PFSK-1 (cell line): Measurements from ENCODE around the gene DOCK9.

ENCODE experiments used
- POLR2AphosphoS5 ChIP-seq: IDR thresholded peaks from 2 replicates; pipeline ENCODE4 v1.6.1; 2012; ENCODE audit warnings: low read depth, mild to moderate bottlenecking, control low read depth, low read length, moderate library complexity
- TF ChIP-seq, protein P1 (sequence below), 2 experiments: IDR thresholded peaks; 2 replicates each; pipeline versions ENCODE4 v1.6.1 to v1.8.0; 2011 to 2012; ENCODE audit warnings: low read depth in 2 of 2, low read length in 2 of 2, control low read depth in 1 of 2, inconsistent platforms in 1 of 2, mild to moderate bottlenecking in 1 of 2, moderate library complexity in 1 of 2; ENCODE audit not compliant: insufficient read depth in 1 of 2

DNA sequence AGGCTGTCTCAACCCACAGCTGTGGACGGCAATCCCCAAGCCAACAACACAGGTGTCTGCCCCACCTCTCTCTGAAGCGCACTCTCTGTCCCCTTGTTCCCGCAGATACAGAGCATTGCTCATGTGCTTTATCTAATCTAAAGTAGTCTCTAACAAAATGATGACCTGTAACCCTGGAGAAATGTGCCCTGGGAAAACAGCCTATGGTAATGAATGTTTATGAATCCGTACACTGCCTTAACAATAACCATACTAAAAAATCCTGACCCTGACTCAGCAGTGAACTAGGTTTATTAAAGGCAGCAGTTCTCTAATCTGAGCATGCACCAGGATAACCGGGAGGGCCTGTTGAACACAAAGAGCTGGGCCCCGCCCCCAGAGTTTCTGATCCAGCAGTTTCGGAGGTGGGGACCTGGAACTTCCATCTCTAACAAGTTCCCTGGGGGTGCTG lies 174.7 kb downstream of the DOCK9 start:
- TF ChIP-seq, protein P1, sequence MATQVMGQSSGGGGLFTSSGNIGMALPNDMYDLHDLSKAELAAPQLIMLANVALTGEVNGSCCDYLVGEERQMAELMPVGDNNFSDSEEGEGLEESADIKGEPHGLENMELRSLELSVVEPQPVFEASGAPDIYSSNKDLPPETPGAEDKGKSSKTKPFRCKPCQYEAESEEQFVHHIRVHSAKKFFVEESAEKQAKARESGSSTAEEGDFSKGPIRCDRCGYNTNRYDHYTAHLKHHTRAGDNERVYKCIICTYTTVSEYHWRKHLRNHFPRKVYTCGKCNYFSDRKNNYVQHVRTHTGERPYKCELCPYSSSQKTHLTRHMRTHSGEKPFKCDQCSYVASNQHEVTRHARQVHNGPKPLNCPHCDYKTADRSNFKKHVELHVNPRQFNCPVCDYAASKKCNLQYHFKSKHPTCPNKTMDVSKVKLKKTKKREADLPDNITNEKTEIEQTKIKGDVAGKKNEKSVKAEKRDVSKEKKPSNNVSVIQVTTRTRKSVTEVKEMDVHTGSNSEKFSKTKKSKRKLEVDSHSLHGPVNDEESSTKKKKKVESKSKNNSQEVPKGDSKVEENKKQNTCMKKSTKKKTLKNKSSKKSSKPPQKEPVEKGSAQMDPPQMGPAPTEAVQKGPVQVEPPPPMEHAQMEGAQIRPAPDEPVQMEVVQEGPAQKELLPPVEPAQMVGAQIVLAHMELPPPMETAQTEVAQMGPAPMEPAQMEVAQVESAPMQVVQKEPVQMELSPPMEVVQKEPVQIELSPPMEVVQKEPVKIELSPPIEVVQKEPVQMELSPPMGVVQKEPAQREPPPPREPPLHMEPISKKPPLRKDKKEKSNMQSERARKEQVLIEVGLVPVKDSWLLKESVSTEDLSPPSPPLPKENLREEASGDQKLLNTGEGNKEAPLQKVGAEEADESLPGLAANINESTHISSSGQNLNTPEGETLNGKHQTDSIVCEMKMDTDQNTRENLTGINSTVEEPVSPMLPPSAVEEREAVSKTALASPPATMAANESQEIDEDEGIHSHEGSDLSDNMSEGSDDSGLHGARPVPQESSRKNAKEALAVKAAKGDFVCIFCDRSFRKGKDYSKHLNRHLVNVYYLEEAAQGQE (IDR thresholded peaks at IDR 0.05; ENCODE audit: insufficient read depth in 1 of 2, low read depth in 2 of 2, low read length in 2 of 2), result no peak
- TF ChIP-seq POLR2AphosphoS5, result no peak
